Glutamatergic neuron (in vitro differentiated cells): Measurements from ENCODE around the gene PTK6. TPM values are rescaled to one million over a fixed set of nuclear protein-coding genes. Genes with fewer than 3 reads are reported as not detected.

Experiments
- DNase-seq: peaks from one replicate; pipeline ENCODE4 v3.0.0; 2022
- H3K27ac Mint-ChIP-seq: one replicate; pipeline ENCODE4 v1.8.0; 2020; ENCODE audit warnings: mild to moderate bottlenecking, mixed read lengths, inconsistent platforms; ENCODE audit not compliant: unreplicated experiment
- H3K27me3 Mint-ChIP-seq: one replicate; pipeline ENCODE4 v1.8.0; 2020; ENCODE audit warnings: mild to moderate bottlenecking, moderate library complexity, mixed read lengths, inconsistent platforms; ENCODE audit not compliant: unreplicated experiment
- H3K36me3 Mint-ChIP-seq: one replicate; pipeline ENCODE4 v1.8.0; 2020; ENCODE audit warnings: mild to moderate bottlenecking, mixed read lengths, inconsistent platforms; ENCODE audit not compliant: unreplicated experiment
- H3K4me1 Mint-ChIP-seq: one replicate; pipeline ENCODE4 v1.8.0; 2020; ENCODE audit warnings: mild to moderate bottlenecking, low read depth, mixed read lengths, inconsistent platforms; ENCODE audit not compliant: unreplicated experiment
- H3K4me3 Mint-ChIP-seq: one replicate; pipeline ENCODE4 v1.8.0; 2020; ENCODE audit warnings: mild to moderate bottlenecking, mixed read lengths, inconsistent platforms; ENCODE audit not compliant: unreplicated experiment
- H3K9me3 Mint-ChIP-seq: one replicate; pipeline ENCODE4 v1.8.0; 2020; ENCODE audit warnings: mild to moderate bottlenecking, moderate library complexity, mixed read lengths, inconsistent platforms; ENCODE audit not compliant: unreplicated experiment
- CTCF ChIP-seq: fragments of 200-600 bp; sonication (generic); IDR thresholded peaks from one replicate; pipeline ENCODE4 v1.5.0; 2021; ENCODE audit not compliant: partially characterized antibody, unreplicated experiment
- total RNA-seq: library from RNA; stranded (reverse); fragmentation: NEBNext Ultra II Directional; extraction: Animal tissue kit (Norgen Biotek cat#: 25700); gene quantifications from one replicate; pipeline ENCODE4 v1.2.1, GENCODE V29; 2021; ENCODE audit not compliant: unreplicated experiment

The PTK6 gene
- total RNA-seq, 1 donor from 2014 or later, result 0.17 TPM

GRCh38 chr20:63497946-63498935 lies 38.9 kb downstream of the PTK6 start:
- Mint-ChIP-seq H3K27me3 (peaks cover 4% of the 10 kb centered on the region), H3K36me3 (no peaks in the 10 kb centered on the region), H3K4me1 (peaks cover 2% of the 10 kb centered on the region), H3K4me3 (peak overlapping the region; percentile 34), H3K27ac (no peak overlapping the region), H3K9me3 (peaks cover 3% of the 10 kb centered on the region)
- no peak for TF ChIP-seq CTCF
- peak; percentile 49 for DNase-seq

DNA sequence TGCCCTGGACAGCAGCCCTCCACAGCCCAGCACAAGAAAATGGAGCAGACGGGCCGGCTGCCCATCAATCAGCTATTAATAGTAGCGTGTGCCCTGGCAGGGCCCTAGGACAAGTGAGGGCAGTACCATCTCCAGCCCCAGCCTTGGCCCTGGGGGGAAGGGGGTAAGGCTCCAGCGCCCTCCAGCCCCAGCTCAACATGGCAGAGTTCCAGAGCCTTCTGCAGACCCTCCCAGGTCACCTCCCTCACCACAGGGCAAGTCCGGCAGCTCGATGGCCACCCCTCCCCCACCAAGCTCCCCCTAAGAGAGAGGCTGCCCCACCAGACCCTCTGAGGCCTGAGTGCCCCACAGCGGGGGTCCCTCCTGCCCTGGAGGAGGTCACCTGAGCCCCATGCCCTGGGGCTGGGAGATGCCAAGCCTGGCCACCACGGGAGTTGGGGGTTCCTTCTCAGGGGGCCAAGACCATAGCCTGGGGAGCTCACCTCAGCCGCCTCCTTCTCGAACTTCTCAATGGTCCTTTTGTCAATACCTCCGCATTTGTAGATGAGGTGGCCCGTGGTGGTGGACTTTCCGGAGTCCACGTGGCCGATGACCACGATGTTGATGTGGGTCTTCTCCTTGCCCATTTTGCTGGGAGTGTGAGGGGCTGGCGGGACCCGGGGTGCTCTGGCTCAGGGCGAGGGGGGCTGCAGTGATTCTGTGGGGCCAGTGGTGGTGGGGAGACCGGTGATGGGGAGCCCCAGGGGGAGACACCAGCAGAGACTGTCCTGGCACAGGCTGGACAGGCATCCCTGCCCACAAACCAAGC lies 39.8 kb downstream of the PTK6 start:
- no peak overlapping the region for H3K4me3 Mint-ChIP-seq
- no peak overlapping the region for H3K27ac Mint-ChIP-seq
- H3K9me3 Mint-ChIP-seq, result peaks cover 3% of the 10 kb centered on the region
- no peak for TF ChIP-seq CTCF
- H3K27me3 Mint-ChIP-seq, result peaks cover 4% of the 10 kb centered on the region
- H3K4me1 Mint-ChIP-seq, result peaks cover 2% of the 10 kb centered on the region
- peak; percentile 27 for DNase-seq
- H3K36me3 Mint-ChIP-seq, result peaks cover 5% of the 10 kb centered on the region

DNA sequence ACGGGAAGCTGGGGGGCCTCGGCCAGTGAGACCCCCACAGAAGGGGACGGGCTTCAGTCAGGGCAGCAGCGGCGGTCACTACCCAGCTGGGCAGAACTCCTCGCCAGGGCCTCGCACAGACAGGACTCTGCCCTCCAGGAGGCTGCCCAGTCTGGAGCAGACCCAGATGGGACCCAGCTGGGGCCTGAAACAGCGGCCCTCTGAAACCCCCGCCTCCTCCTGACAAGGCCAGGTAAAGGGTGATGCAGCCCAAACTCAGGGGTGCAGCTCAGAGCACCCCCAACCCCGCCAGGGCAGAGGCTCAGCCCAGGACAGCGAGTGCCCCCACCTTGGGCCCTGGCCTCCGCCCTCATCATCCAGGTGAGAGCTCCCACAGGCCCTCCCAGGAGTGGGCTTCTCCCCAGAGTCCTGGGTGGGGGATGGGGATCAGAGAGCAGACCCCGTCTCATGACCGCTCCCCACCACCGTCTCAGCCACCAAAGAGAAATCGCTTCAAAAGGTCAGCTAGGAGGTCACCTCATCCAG lies 40.5 kb downstream of the PTK6 start:
- TF ChIP-seq CTCF, result no peak
- Mint-ChIP-seq H3K9me3 (peaks cover 4% of the 10 kb centered on the region), H3K27me3 (peaks cover 4% of the 10 kb centered on the region), H3K4me1 (peaks cover 2% of the 10 kb centered on the region), H3K36me3 (peaks cover 11% of the 10 kb centered on the region), H3K4me3 (no peak overlapping the region), H3K27ac (no peak overlapping the region)
- peak; percentile 24 for DNase-seq

DNA sequence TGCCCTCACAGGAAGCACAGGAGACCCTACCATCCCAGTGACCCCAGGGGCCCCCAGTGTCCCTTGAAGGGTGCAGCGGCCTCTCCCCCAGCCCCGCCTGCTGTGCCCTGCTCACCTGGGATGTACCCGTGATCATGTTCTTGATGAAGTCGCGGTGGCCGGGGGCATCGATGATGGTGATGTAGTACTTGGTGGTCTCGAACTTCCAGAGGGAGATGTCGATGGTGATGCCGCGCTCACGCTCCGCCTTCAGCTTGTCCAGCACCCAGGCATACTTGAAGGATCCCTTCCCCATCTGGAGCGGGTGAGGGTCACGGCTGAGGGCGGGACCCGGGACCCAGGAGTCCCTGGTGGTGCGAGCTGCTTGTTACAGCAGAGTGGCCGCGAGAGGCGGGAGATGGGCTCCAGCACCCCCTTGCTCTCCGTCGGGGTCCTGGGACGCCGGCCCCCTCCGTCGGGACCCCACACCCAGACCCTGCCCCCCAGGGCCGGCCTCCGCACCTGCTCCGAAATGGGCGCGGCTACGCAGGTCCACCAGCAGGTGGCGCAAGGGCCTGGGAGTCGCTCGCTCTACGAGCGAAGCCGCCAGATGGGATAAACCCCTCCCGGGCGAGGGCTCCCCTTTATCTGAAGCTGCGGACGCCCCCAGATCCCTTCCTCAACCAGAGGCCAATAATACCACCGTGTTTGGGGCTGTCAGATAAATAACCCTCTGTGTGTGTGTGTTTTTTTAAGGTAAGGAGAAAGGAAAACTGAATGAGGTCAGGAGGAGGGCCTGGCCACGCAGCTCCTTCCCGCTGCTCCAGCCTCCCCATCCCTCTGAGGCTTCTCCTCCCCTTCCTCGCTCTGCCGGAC lies 41.2 kb downstream of the PTK6 start:
- peak overlapping the region; percentile 57 for H3K4me3 Mint-ChIP-seq
- H3K36me3 Mint-ChIP-seq, result peaks cover 14% of the 10 kb centered on the region
- peaks cover 4% of the 10 kb centered on the region for H3K9me3 Mint-ChIP-seq
- peak; percentile 99 for TF ChIP-seq CTCF
- no peaks in the 10 kb centered on the region for H3K4me1 Mint-ChIP-seq
- peak; percentile 84 for DNase-seq
- peaks cover 5% of the 10 kb centered on the region for H3K27me3 Mint-ChIP-seq
- H3K27ac Mint-ChIP-seq, result no peak overlapping the region
